SH-SY5Y (cell line): ENCODE data around the gene PSAP.

Experiments
- GATA2 ChIP-seq: IDR thresholded peaks from 2 replicates; pipeline ENCODE4 v1.6.1; 2011; ENCODE audit warnings: mild to moderate bottlenecking, low read depth, low read length
- GATA3 ChIP-seq: IDR thresholded peaks from 2 replicates; pipeline ENCODE4 v1.6.1; 2011; ENCODE audit warnings: low read depth, mild to moderate bottlenecking, low read length, moderate library complexity

GRCh38 chr10:71773221-71773971 is 77.7 kb downstream of the PSAP start, which contains the start of gene VSIR:
- TF ChIP-seq GATA2: no peak
- no peak for TF ChIP-seq GATA3
